Osteocyte (in vitro differentiated cells): ENCODE results near the gene PKD2L2. TPM values are rescaled to one million over a fixed set of nuclear protein-coding genes. Genes with fewer than 3 reads are reported as not detected.

Source experiments
- DNase-seq: peaks from one replicate; pipeline ENCODE4 v3.0.0; 2021; ENCODE audit warnings: mixed read lengths; ENCODE audit not compliant: unreplicated experiment; ENCODE audit errors: extremely low spot score
- H3K27ac Mint-ChIP-seq: one replicate; pipeline ENCODE4 v1.8.0; 2021; ENCODE audit warnings: mild to moderate bottlenecking, mixed read lengths; ENCODE audit not compliant: unreplicated experiment
- H3K27me3 Mint-ChIP-seq: one replicate; pipeline ENCODE4 v1.8.0; 2021; ENCODE audit warnings: mixed read lengths; ENCODE audit not compliant: unreplicated experiment
- H3K36me3 Mint-ChIP-seq: one replicate; pipeline ENCODE4 v1.8.0; 2021; ENCODE audit warnings: mixed read lengths; ENCODE audit not compliant: unreplicated experiment
- H3K4me1 Mint-ChIP-seq: one replicate; pipeline ENCODE4 v1.8.0; 2021; ENCODE audit warnings: mixed read lengths; ENCODE audit not compliant: unreplicated experiment
- H3K4me3 Mint-ChIP-seq: one replicate; pipeline ENCODE4 v1.8.0; 2021; ENCODE audit warnings: mild to moderate bottlenecking, moderate library complexity, mixed read lengths; ENCODE audit not compliant: unreplicated experiment
- H3K9me3 Mint-ChIP-seq: one replicate; pipeline ENCODE4 v1.8.0; 2021; ENCODE audit warnings: mixed read lengths; ENCODE audit not compliant: unreplicated experiment
- CTCF ChIP-seq: fragments of 200-600 bp; sonication (generic); IDR thresholded peaks from 2 replicates; pipeline ENCODE4 v1.5.0; 2021; ENCODE audit warnings: antibody characterized with exemption, mild to moderate bottlenecking, moderate library complexity
- total RNA-seq: library from RNA; stranded (reverse); gene quantifications from 2 replicates; pipeline ENCODE4 v1.2.1, GENCODE V29; 2021

Gene PKD2L2
- total RNA-seq, 1 donor from 2014 or later: not detected

GRCh38 chr5:137876101-137876500 is 13.2 kb upstream of the PKD2L2 start:
- H3K9me3 Mint-ChIP-seq: no peaks in the 10 kb centered on the region
- H3K4me1 Mint-ChIP-seq: no peaks in the 10 kb centered on the region
- no peak for TF ChIP-seq CTCF

GRCh38 chr5:137880313-137880712 is 8.9 kb upstream of the PKD2L2 start:
- peaks cover 20% of the 10 kb centered on the region for H3K27me3 Mint-ChIP-seq
- H3K27ac Mint-ChIP-seq: no peak overlapping the region
- no peak overlapping the region for H3K4me3 Mint-ChIP-seq
- no peaks in the 10 kb centered on the region for H3K4me1 Mint-ChIP-seq
- no peak for DNase-seq
- no peak for TF ChIP-seq CTCF
- no peaks in the 10 kb centered on the region for H3K36me3 Mint-ChIP-seq
- no peaks in the 10 kb centered on the region for H3K9me3 Mint-ChIP-seq

More at GRCh38 chr5:137876101-137876500, 13.2 kb upstream of the PKD2L2 start:
- H3K4me3 Mint-ChIP-seq: no peak overlapping the region
- peaks cover 37% of the 10 kb centered on the region for H3K27me3 Mint-ChIP-seq
- no peak overlapping the region for H3K27ac Mint-ChIP-seq
- no peaks in the 10 kb centered on the region for H3K36me3 Mint-ChIP-seq
- no peak for DNase-seq

GRCh38 chr5:137887831-137888230 is 1.4 kb upstream of the PKD2L2 start:
- Mint-ChIP-seq H3K27me3 (peaks cover 5% of the 10 kb centered on the region), H3K36me3 (no peaks in the 10 kb centered on the region), H3K4me1 (peaks cover 4% of the 10 kb centered on the region), H3K4me3 (no peak overlapping the region), H3K27ac (no peak overlapping the region), H3K9me3 (no peaks in the 10 kb centered on the region)
- no peak for TF ChIP-seq CTCF
- no peak for DNase-seq

- peaks cover 7% of the 10 kb centered on the region for H3K27me3 Mint-ChIP-seq
- H3K4me3 Mint-ChIP-seq: no peak overlapping the region
- no peak for TF ChIP-seq CTCF
- no peak overlapping the region for H3K27ac Mint-ChIP-seq
- no peak for DNase-seq
- H3K36me3 Mint-ChIP-seq: no peaks in the 10 kb centered on the region
- H3K4me1 Mint-ChIP-seq: peaks cover 4% of the 10 kb centered on the region
- H3K9me3 Mint-ChIP-seq: no peaks in the 10 kb centered on the region
Observed at GRCh38 chr5:137888466-137888862, 793 bp upstream of the PKD2L2 start.

GRCh38 chr5:137890845-137891244 is 1.6 kb downstream of the PKD2L2 start:
- Mint-ChIP-seq H3K9me3 (no peaks in the 10 kb centered on the region), H3K27me3 (peaks cover 7% of the 10 kb centered on the region), H3K4me3 (no peak overlapping the region), H3K27ac (no peak overlapping the region), H3K36me3 (no peaks in the 10 kb centered on the region), H3K4me1 (peaks cover 4% of the 10 kb centered on the region)
- no peak for DNase-seq
- no peak for TF ChIP-seq CTCF
